ENCODE data around the gene DTX2. TPM values are rescaled to one million over a fixed set of nuclear protein-coding genes. Genes with fewer than 3 reads are reported as not detected.

The DTX2 gene
- total and polyA plus RNA-seq, 2 experiments from 2014 or later: 36.1 to 77.9 TPM

GRCh38 chr7:76427635-76428034 lies 33.9 kb upstream of the DTX2 start:
- Histone ChIP-seq H3K4me1 (ENCODE audit: insufficient read depth) (peaks cover 16% of the 10 kb centered on the region), H3K36me3 (ENCODE audit: insufficient read depth) (no peaks in the 10 kb centered on the region), H3F3A (replicated peaks; ENCODE audit: low read depth) (no peaks in the 10 kb centered on the region), H3K4me3 (no peak overlapping the region), H3K27ac (ENCODE audit: low read depth) (no peak overlapping the region), H3K9me2 (ENCODE audit: insufficient read depth) (no peaks in the 10 kb centered on the region), H4K20me1 (replicated peaks; ENCODE audit: insufficient read depth) (no peaks in the 10 kb centered on the region), H3K79me2 (replicated peaks; ENCODE audit: insufficient read depth) (no peaks in the 10 kb centered on the region), H3K4me2 (no peak overlapping the region), H2AFZ (no peak overlapping the region), H3K27me3 (ENCODE audit: insufficient read depth) (no peaks in the 10 kb centered on the region)
- peaks cover 12% of the 10 kb centered on the region for H3K27me3 Mint-ChIP-seq (ENCODE audit: insufficient read depth, low read depth, poor library complexity)
- no peak for TF ChIP-seq EZH2phosphoT487 (IDR thresholded peaks at IDR 0.05; ENCODE audit: unreplicated experiment)
- TF ChIP-seq STAT1 (IDR thresholded peaks at IDR 0.05; ENCODE audit: unreplicated experiment): no peak
- TF ChIP-seq POLR2AphosphoS5 (IDR thresholded peaks at IDR 0.05; ENCODE audit: low read depth): no peak
- no peak for TF ChIP-seq ZNF114 (CRISPR knock-in tag; IDR thresholded peaks at IDR 0.05)
- no peak for ATAC-seq
- no peak for DNase-seq (ENCODE audit: low spot score)
- peaks cover 3% of the 10 kb centered on the region; the same call in 2 of the 3 replicates for H3K9me3 Mint-ChIP-seq
- H3K4me1 Mint-ChIP-seq: peaks cover 26% of the 10 kb centered on the region
- no peak overlapping the region for H3K27ac Mint-ChIP-seq
- H3K36me3 Mint-ChIP-seq (ENCODE audit: low read depth): no peaks in the 10 kb centered on the region; the same call in 2 of the 3 replicates
- H3K4me3 Mint-ChIP-seq: no peak overlapping the region

GRCh38 chr7:76428149-76428823 lies 33.2 kb upstream of the DTX2 start:
- peak overlapping the region; percentile 35; the same call in 1 of the 2 replicates for H2AFZ ChIP-seq
- 0 out of 2 replicates have a peak overlapping the region, but pooled peaks have one; percentile 15 for H3K4me2 ChIP-seq
- H3K27ac ChIP-seq (ENCODE audit: low read depth): no peak overlapping the region
- no peak overlapping the region for H3K27ac Mint-ChIP-seq
- no peaks in the 10 kb centered on the region for H3K27me3 ChIP-seq (ENCODE audit: insufficient read depth)
- peaks cover 22% of the 10 kb centered on the region for H3K4me1 Mint-ChIP-seq
- H3K36me3 ChIP-seq (ENCODE audit: insufficient read depth): no peaks in the 10 kb centered on the region
- H3K9me2 ChIP-seq (ENCODE audit: insufficient read depth): no peaks in the 10 kb centered on the region
- H3K27me3 Mint-ChIP-seq (ENCODE audit: insufficient read depth, low read depth, poor library complexity): peaks cover 12% of the 10 kb centered on the region
- H4K20me1 ChIP-seq (replicated peaks; ENCODE audit: insufficient read depth): no peaks in the 10 kb centered on the region
- TF ChIP-seq REST (IDR thresholded peaks at IDR 0.05; ENCODE audit: unreplicated experiment) (no peak), ETS1 (IDR thresholded peaks at IDR 0.05) (no peak), STAT1 (IDR thresholded peaks at IDR 0.05; ENCODE audit: unreplicated experiment) (no peak), CTCF (conservative IDR thresholded peaks at IDR 0.05; ENCODE audit: low read depth in 2 of 2) (no peak), ZNF331 (CRISPR knock-in tag; IDR thresholded peaks at IDR 0.05; ENCODE audit: low read depth) (no peak), EZH2phosphoT487 (IDR thresholded peaks at IDR 0.05; ENCODE audit: unreplicated experiment) (no peak), JUNB (IDR thresholded peaks at IDR 0.05; ENCODE audit: unreplicated experiment) (no peak), CREB1 (CRISPR knock-in tag; IDR thresholded peaks at IDR 0.05; ENCODE audit: low read depth) (no peak), ZNF114 (CRISPR knock-in tag; IDR thresholded peaks at IDR 0.05) (no peak)
- ATAC-seq (peak; percentile 27), DNase-seq (ENCODE audit: low spot score) (no peak)
- H3K4me3 ChIP-seq: no peak overlapping the region
- no peak overlapping the region for H3K4me3 Mint-ChIP-seq
- no peaks in the 10 kb centered on the region; the same call in 2 of the 3 replicates for H3K36me3 Mint-ChIP-seq (ENCODE audit: low read depth)
- peaks cover 16% of the 10 kb centered on the region for H3K4me1 ChIP-seq (ENCODE audit: insufficient read depth)
- H3K79me2 ChIP-seq (replicated peaks; ENCODE audit: insufficient read depth): no peaks in the 10 kb centered on the region
- H3K9me3 Mint-ChIP-seq: peaks cover 3% of the 10 kb centered on the region; the same call in 2 of the 3 replicates
- H3F3A ChIP-seq (replicated peaks; ENCODE audit: low read depth): no peaks in the 10 kb centered on the region
